GM12872 (cell line): Measurements from ENCODE around the gene EQTN.

ENCODE experiments used
- TF ChIP-seq, protein P1 (sequence below): IDR thresholded peaks from 3 replicates; pipeline ENCODE4 v1.5.1; 2011; ENCODE audit warnings: low read depth, mild to moderate bottlenecking, low read length, moderate library complexity; ENCODE audit not compliant: insufficient read depth

Gene EQTN

DNA sequence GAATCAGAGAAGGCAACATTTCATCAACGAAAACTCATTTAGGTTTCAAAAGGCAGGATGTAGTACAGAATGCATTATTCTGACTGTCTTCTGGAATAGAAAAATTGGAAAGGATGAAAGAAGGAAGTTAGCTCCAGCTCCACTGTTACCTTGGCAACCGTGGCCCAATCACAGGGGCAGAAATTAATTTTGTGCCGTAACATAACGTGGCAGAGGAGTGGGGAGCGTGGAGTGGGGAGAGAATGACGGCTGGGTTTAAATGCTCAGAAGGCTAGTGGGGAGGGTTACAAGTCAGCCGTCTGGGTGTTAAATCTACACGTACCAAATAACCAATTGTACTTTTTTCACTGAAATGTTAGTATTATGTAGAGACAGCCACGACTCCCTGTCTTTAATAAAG is 32.3 kb upstream of the EQTN start:
- TF ChIP-seq, protein P1, sequence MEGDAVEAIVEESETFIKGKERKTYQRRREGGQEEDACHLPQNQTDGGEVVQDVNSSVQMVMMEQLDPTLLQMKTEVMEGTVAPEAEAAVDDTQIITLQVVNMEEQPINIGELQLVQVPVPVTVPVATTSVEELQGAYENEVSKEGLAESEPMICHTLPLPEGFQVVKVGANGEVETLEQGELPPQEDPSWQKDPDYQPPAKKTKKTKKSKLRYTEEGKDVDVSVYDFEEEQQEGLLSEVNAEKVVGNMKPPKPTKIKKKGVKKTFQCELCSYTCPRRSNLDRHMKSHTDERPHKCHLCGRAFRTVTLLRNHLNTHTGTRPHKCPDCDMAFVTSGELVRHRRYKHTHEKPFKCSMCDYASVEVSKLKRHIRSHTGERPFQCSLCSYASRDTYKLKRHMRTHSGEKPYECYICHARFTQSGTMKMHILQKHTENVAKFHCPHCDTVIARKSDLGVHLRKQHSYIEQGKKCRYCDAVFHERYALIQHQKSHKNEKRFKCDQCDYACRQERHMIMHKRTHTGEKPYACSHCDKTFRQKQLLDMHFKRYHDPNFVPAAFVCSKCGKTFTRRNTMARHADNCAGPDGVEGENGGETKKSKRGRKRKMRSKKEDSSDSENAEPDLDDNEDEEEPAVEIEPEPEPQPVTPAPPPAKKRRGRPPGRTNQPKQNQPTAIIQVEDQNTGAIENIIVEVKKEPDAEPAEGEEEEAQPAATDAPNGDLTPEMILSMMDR = no peak

DNA sequence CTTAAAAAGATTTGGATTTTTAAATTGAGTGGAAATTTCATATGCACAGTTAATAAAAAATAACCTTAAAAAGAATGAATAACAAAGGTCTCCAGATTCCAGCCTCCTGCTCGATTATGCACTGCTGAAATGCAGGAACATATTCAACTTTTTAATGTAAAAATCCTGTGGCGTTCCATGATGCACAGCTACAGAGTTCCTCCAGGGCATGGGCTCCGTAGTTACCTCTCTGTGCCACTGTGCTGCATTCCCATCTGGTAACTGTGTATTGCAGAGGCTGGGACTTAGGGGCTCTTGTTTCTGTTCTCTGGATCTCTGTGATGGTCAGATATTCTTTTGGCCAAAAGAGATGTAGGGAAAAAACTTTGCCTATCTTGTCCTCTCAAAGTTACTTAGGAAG is 31.5 kb upstream of the EQTN start:
- TF ChIP-seq, protein P1 = no peak

DNA sequence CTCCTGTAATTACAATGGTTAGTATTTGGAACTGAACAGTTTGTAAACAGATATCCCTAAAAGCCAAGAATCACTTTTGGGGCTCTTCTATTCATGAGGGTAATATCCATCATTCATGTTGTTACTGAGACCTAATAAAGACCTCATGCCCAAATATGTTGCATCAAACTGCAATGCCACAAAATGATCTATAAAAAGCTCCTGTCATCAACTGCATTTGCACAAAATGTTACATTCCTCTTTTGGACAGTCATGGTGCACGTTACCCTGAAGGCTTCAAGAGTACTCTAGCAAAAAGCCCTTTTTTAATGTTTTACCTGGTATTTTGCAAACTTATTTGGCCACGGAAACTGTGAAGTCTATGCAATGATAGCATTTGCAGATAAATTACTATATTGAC is 14.2 kb upstream of the EQTN start:
- TF ChIP-seq, protein P1 = no peak

DNA sequence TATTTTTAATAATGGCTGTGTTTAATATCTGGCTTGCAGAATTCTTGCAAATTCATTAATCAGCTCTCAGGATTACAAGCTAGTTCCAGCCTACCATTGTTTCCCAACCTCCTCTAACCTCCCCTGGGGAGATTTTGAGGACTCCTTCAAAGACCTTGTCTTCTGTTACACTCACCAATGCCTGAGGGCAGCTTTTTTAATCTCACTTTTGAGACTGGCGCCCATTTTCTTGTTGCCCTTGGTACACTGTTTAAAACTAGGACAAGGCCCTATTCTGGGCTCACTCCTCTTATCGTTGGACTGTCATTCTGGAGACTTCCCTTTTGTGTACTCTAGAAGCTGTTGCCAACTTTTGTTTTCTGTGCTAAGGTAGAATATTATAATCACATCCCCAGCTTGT is 13.6 kb upstream of the EQTN start:
- TF ChIP-seq, protein P1 = no peak

DNA sequence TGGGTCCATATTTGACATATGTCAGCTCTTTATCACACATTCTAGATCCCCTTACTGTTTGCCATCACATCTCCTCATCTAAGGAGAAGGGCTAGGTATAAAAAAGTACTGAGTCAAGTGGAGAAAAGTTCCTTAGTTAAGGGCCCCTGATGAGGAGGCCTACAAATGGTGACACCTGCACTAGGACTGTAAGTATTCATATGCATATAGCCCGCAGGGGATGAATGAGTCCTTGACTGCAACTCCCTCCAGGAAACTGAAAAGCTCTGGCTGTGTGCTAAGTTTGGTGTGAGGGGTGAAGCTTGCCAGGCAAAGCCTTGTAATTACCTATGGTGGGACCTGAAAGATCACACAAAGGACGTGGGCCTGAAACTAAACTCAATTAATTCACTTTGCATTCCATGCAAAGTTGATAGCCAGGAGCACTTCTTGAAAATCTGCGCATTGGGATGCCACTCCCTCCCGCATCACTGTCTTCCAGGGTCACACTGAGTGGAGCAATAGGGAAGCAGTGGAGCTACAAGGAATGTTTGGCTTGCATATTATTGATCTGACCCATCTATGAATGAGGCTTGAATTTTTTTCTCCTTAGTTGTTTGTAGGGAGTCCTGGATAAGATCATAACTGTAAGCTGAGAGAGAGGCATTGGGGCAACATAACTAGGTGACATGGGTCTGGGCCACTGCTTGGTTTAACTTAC is 11.9 kb upstream of the EQTN start:
- TF ChIP-seq, protein P1 = no peak

DNA sequence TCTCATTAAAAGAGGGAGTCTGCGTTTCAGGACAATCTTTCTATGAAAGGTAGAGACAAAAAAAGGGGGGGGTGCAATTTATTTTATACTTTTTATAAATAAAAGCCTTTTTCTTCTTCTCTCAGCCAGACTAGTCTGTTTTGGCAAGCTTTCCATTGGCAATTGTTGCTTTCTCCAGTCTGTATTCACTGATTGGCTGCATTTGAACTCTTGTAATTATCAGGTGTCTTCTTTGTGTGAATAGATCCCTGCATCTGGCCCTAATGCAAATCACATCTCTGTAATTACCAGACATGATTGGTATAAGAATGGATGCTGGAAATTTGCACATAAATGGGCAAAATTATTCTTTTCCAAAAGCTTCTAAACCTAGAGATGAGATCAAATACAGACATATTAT is 7.6 kb upstream of the EQTN start:
- TF ChIP-seq, protein P1 = no peak

DNA sequence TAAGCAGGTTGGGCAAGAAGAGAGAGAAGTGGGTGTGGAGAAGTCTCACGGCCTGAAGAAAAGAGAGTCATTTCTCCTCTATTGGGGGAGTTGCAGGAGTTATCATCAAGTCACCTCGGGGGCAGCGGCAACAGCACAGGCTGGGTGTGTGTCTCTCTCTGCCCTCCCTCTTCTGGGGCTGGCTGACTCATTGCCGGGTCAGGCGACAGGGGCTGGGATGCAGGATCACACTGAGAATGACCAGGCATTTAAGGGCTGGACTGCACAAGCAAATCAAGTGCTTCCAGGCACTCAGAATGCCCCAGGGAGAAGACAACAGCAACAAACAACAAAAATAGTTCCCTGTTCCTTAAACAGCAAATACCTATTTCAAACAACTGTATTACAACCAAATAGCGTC is 6.3 kb upstream of the EQTN start:
- TF ChIP-seq, protein P1 = no peak
